ENCODE results near the gene KHDRBS2. TPM values are rescaled to one million over a fixed set of nuclear protein-coding genes. Genes with fewer than 3 reads are reported as not detected.
A peak's percentile ranks its signal among the peaks of the same experiment; 100 is the strongest.

The KHDRBS2 gene
- total RNA-seq, 8 experiments from 2014 or later: 1.9 to 16.8 (median 16.2) TPM; not detected in 3

- no peak overlapping the region for H3K27ac ChIP-seq
- H3K4me1 ChIP-seq (replicated peaks in 1 of 2): no peaks in the 10 kb centered on the region
- WGBS, 10 experiments: 0 to 93% (median 26%) methylated on average over 1 to 3 of the region's 3 CpGs; no CpG with 5 or more reads in 2 of the 10 experiments
- no peak overlapping the region for H3K4me3 ChIP-seq
- in situ Hi-C loops (cut with MboI; ENCODE audit: low pct_unique_long_range_greater_than_20kb in 2 of 9, low sequenced_read_pairs in 9 of 9, unreplicated experiment in 9 of 9): no loop called here
- no peak for ATAC-seq (replicated peaks in 6 of 8)
Measured at GRCh38 chr6:62059901-62060300, 226.1 kb downstream of the KHDRBS2 start.

DNA sequence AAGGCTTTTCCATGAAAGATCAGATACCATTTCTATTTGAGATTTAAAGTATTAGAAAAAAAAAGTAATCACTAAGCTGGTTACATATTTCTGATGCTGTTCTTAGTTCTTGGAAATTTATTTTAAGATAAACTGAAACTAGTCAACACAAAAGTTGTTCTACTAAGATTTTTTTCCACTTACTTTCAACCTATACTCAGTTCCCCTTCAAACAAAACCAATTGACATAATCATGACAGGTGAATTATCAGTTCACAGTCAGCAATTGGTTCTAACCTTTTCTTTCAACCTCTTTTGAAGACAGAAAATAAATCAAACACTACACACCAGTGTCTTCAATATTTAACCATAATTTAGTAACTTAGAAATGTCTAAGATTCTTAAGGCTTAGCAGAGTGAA, 228.7 kb downstream of the KHDRBS2 start:
- Histone ChIP-seq H3K4me1 (replicated peaks in 1 of 2) (no peaks in the 10 kb centered on the region), H3K27ac (no peak overlapping the region), H3K4me3 (no peak overlapping the region)
- no peak for ATAC-seq (replicated peaks in 6 of 8)
- in situ Hi-C loops (cut with MboI; ENCODE audit: low pct_unique_long_range_greater_than_20kb in 2 of 9, low sequenced_read_pairs in 9 of 9, unreplicated experiment in 9 of 9): no loop called here

DNA sequence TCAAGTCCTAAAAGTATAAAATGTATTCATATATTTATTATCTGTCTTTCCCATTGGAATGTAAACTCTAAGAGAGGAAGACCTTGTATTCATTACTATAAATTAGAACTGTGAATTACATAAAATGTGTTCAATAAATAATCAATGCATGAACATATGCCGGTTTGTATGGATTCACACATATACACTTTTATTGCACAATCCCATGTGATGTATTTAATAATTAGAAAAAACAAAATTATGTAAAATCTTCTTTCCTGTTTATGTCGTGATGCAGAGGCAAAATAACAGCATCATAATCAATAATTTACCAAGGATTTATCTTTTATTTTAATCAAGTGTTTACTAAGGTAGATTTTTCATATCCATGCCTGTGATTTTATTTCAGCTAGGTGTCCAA, 240.5 kb downstream of the KHDRBS2 start:
- Histone ChIP-seq H3K4me3 (no peak overlapping the region), H3K4me1 (replicated peaks in 1 of 2) (no peaks in the 10 kb centered on the region), H3K27ac (no peak overlapping the region)
- 6 to 100% (median 92%) methylated on average over 1 to 2 of the region's 2 CpGs; no CpG with 5 or more reads in 1 of the 10 experiments for WGBS, 10 experiments
- in situ Hi-C loops (cut with MboI; ENCODE audit: low pct_unique_long_range_greater_than_20kb in 2 of 9, low sequenced_read_pairs in 9 of 9, unreplicated experiment in 9 of 9): no loop called here
- ATAC-seq (replicated peaks in 6 of 8): no peak

- in situ Hi-C loops (cut with MboI; ENCODE audit: low pct_unique_long_range_greater_than_20kb in 2 of 9, low sequenced_read_pairs in 9 of 9, unreplicated experiment in 9 of 9): no loop called here
- H3K4me3 ChIP-seq: no peak overlapping the region
- H3K27ac ChIP-seq: no peak overlapping the region
- ATAC-seq (replicated peaks in 6 of 8): no peak
- no peaks in the 10 kb centered on the region for H3K4me1 ChIP-seq (replicated peaks in 1 of 2)
Measured at GRCh38 chr6:62043084-62043483, 242.9 kb downstream of the KHDRBS2 start.

DNA sequence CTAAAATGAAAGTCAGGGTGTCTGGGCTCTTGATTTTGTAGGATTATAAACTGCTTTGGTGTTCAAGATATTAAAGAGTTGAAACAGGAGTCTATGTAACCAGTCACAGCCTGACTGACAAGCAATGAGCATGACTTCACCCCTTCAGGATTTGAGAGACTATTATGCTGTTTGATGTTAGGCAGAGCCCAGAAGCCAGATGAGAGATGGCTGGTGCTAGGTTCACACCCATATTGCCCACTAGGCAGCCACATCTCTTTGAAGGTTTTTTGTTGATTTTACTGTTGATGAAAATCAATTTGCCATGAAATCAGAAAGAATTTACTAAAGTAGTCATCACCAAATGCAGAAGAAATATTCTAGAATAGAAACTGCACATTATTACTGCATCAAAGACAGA, 243.6 kb downstream of the KHDRBS2 start:
- no peak overlapping the region for H3K4me3 ChIP-seq
- H3K27ac ChIP-seq: no peak overlapping the region
- in situ Hi-C loops (cut with MboI; ENCODE audit: low pct_unique_long_range_greater_than_20kb in 2 of 9, low sequenced_read_pairs in 9 of 9, unreplicated experiment in 9 of 9): no loop called here
- peak in 3 of 8 experiments; percentile 45 to 68 (median 62) for ATAC-seq (replicated peaks in 6 of 8)
- H3K4me1 ChIP-seq (replicated peaks in 1 of 2): no peaks in the 10 kb centered on the region

- WGBS, 10 experiments: 0 to 100% (median 33%) methylated on average over 1 of the region's 1 CpG; no CpG with 5 or more reads in 2 of the 10 experiments
- no peak overlapping the region for H3K27ac ChIP-seq
- in situ Hi-C loops (cut with MboI; ENCODE audit: low pct_unique_long_range_greater_than_20kb in 2 of 9, low sequenced_read_pairs in 9 of 9, unreplicated experiment in 9 of 9): no loop called here
- no peak overlapping the region for H3K4me3 ChIP-seq
- no peak for ATAC-seq (replicated peaks in 6 of 8)
- H3K4me1 ChIP-seq (replicated peaks in 1 of 2): no peaks in the 10 kb centered on the region
Measured at GRCh38 chr6:62039605-62040004, 246.4 kb downstream of the KHDRBS2 start.

GRCh38 chr6:62037445-62037844, 248.6 kb downstream of the KHDRBS2 start:
- Histone ChIP-seq H3K27ac (no peak overlapping the region), H3K4me3 (no peak overlapping the region), H3K4me1 (replicated peaks in 1 of 2) (no peaks in the 10 kb centered on the region)
- in situ Hi-C loops (cut with MboI; ENCODE audit: low pct_unique_long_range_greater_than_20kb in 2 of 9, low sequenced_read_pairs in 9 of 9, unreplicated experiment in 9 of 9): no loop called here
- no peak for ATAC-seq (replicated peaks in 6 of 8)
- WGBS, 10 experiments: 0 to 56% (median 25%) methylated on average over 2 of the region's 2 CpGs

DNA sequence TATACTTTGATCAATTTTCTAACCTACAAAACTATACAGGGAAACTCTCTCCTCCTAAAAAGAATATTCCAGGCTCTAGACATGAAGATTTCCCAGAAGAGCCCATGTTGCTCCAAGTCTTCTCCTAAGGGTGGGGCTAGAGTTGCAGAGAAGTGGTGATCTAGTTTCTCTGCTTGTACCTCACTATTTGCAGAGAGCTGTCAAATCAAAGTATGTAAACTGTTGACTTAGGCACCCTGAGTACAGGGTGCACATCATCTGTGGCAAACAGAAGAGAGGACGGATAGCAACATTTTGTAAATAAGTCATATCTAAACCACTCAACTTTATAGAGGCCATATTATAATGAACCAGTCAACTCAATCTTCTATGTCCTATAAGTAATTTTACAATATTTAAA, 250.1 kb downstream of the KHDRBS2 start:
- Histone ChIP-seq H3K4me1 (replicated peaks in 1 of 2) (no peaks in the 10 kb centered on the region), H3K27ac (no peak overlapping the region), H3K4me3 (no peak overlapping the region)
- WGBS, 10 experiments: 0 to 100% (median 83%) methylated on average over 1 of the region's 1 CpG; no CpG with 5 or more reads in 7 of the 10 experiments
- in situ Hi-C loops (cut with MboI; ENCODE audit: low pct_unique_long_range_greater_than_20kb in 2 of 9, low sequenced_read_pairs in 9 of 9, unreplicated experiment in 9 of 9): no loop called here
- no peak for ATAC-seq (replicated peaks in 6 of 8)

DNA sequence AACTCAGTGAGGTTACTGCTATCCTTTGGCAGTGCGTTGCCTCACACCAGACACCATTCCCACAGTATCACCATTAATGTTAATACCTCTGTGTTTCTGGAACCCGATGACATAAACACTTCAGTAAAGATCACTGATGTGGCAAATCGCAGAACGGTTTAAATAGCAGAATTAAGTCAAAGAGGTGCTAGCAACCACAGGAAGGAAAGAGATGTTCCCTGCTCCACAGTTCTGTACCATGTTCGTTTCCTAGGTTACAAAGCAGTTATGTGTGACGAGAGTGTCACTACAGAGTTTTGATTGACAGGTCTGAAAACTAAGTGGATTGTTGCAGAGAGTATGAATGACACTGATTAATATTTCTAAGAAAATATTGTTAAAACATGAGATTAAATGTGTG, 272.3 kb downstream of the KHDRBS2 start:
- 9 to 100% (median 66%) methylated on average over 1 to 5 of the region's 6 CpGs; no CpG with 5 or more reads in 1 of the 10 experiments for WGBS, 10 experiments
- Histone ChIP-seq H3K27ac (no peak overlapping the region), H3K4me1 (replicated peaks in 1 of 2) (no peaks in the 10 kb centered on the region), H3K4me3 (no peak overlapping the region)
- in situ Hi-C loops (cut with MboI; ENCODE audit: low pct_unique_long_range_greater_than_20kb in 2 of 9, low sequenced_read_pairs in 9 of 9, unreplicated experiment in 9 of 9): no loop called here
- no peak for ATAC-seq (replicated peaks in 6 of 8)

DNA sequence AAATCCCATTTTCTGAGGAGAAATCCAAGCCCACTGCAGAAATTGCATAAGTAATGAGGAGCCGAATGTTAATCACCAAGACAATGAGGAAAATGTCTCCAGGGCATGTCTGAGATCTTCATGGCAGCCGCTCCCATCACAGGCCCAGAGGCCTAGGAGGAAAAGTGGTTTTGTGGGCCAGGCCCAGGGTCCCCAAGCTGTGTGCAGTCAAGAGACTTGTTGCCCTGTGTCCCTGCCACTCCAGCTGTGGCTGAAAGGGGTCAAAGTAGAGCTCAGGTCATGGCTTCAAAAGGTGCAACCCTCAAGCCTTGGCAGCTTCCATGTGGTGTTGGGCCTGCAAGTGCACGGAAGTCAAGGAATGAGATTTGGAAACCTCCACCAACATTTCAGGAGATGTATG, 276.6 kb downstream of the KHDRBS2 start:
- ATAC-seq (replicated peaks in 6 of 8): no peak
- H3K27ac ChIP-seq: no peak overlapping the region
- WGBS, 10 experiments: 0 to 100% (median 88%) methylated on average over 1 to 3 of the region's 3 CpGs; no CpG with 5 or more reads in 2 of the 10 experiments
- in situ Hi-C loops (cut with MboI; ENCODE audit: low pct_unique_long_range_greater_than_20kb in 2 of 9, low sequenced_read_pairs in 9 of 9, unreplicated experiment in 9 of 9): no loop called here
- H3K4me3 ChIP-seq: no peak overlapping the region
- H3K4me1 ChIP-seq (replicated peaks in 1 of 2): no peaks in the 10 kb centered on the region

- no peaks in the 10 kb centered on the region for H3K4me1 ChIP-seq (replicated peaks in 1 of 2)
- no peak overlapping the region for H3K4me3 ChIP-seq
- H3K27ac ChIP-seq: no peak overlapping the region
- in situ Hi-C loops (cut with MboI; ENCODE audit: low pct_unique_long_range_greater_than_20kb in 2 of 9, low sequenced_read_pairs in 9 of 9, unreplicated experiment in 9 of 9): no loop called here
- no peak for ATAC-seq (replicated peaks in 6 of 8)
Measured at GRCh38 chr6:61989616-61990015, 296.4 kb downstream of the KHDRBS2 start.

DNA sequence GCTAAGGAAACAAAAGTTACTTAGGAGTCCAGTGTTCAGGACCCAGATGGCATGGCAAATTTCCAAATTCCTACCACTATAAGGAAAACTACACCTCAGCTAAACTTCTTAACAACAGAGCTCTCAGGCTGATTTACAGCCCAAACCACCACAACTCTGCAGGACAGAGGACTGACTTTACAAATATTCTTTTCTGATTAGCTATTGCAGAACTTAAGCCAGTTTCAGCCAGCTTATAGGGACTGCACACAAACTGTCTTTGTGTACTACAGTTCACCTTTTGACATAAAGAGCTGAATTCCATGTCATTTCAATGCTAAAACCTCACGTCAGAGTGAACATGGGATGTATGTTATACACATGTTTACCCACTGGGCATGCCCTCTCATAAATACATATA, 305.4 kb downstream of the KHDRBS2 start:
- peaks cover 0 to 5% of the 10 kb centered on the region in 2 donors for H3K4me1 ChIP-seq (replicated peaks in 1 of 2)
- WGBS, 10 experiments: 0 to 100% (median 59%) methylated on average over 1 of the region's 1 CpG; no CpG with 5 or more reads in 4 of the 10 experiments
- no peak overlapping the region for H3K4me3 ChIP-seq
- H3K27ac ChIP-seq: no peak overlapping the region
- ATAC-seq (replicated peaks in 6 of 8): peak in 5 of 8 experiments; percentile 23 to 83 (median 62)
- in situ Hi-C loops (cut with MboI; ENCODE audit: low pct_unique_long_range_greater_than_20kb in 2 of 9, low sequenced_read_pairs in 9 of 9, unreplicated experiment in 9 of 9): no loop called here

GRCh38 chr6:61977947-61978346, 308.1 kb downstream of the KHDRBS2 start:
- WGBS, 10 experiments: 0 to 100% (median 30%) methylated on average over 1 of the region's 1 CpG; no CpG with 5 or more reads in 2 of the 10 experiments
- ATAC-seq (replicated peaks in 6 of 8): peak in 2 of 8 experiments; percentile 33 to 54
- Histone ChIP-seq H3K27ac (no peak overlapping the region), H3K4me3 (no peak overlapping the region), H3K4me1 (replicated peaks in 1 of 2) (peaks cover 0 to 5% of the 10 kb centered on the region in 2 donors)
- in situ Hi-C loops (cut with MboI; ENCODE audit: low pct_unique_long_range_greater_than_20kb in 2 of 9, low sequenced_read_pairs in 9 of 9, unreplicated experiment in 9 of 9): no loop called here

- in situ Hi-C loops (cut with MboI; ENCODE audit: low pct_unique_long_range_greater_than_20kb in 2 of 9, low sequenced_read_pairs in 9 of 9, unreplicated experiment in 9 of 9): no loop called here
- WGBS, 10 experiments: 0 to 100% (median 0%) methylated on average over 1 of the region's 1 CpG; no CpG with 5 or more reads in 3 of the 10 experiments
- Histone ChIP-seq H3K4me1 (replicated peaks in 1 of 2) (peaks cover 0 to 5% of the 10 kb centered on the region in 2 donors), H3K27ac (no peak overlapping the region), H3K4me3 (no peak overlapping the region)
- ATAC-seq (replicated peaks in 6 of 8): no peak
Measured at GRCh38 chr6:61977099-61977498, 308.9 kb downstream of the KHDRBS2 start.

Data from motor neuron (in vitro differentiated cells).